KMS-11 (cell line): ENCODE results near the gene ALKBH8.
A peak's percentile ranks its signal among the peaks of the same experiment; 100 is the strongest.
"Not testable (repeated sequence)": the region's sequence is repeated elsewhere in the genome, so short reads cannot be mapped to it uniquely, and the experiment has no call there.

Experiments used
- H2AFZ ChIP-seq: fragments of 200-600 bp; sonication (generic); 2 replicates; pipeline ENCODE4 v1.6.1; 2016; ENCODE audit warnings: antibody characterized with exemption, mixed run types, low read depth
- H3K27ac ChIP-seq: fragments of 200-600 bp; sonication (generic); 2 replicates; pipeline ENCODE4 v1.6.1; 2016; ENCODE audit warnings: mild to moderate bottlenecking, mixed run types
- H3K27me3 ChIP-seq: fragments of 200-600 bp; sonication (generic); 2 replicates; pipeline ENCODE4 v1.6.1; 2017; ENCODE audit warnings: mild to moderate bottlenecking, low read depth, mixed run types, moderate library complexity; ENCODE audit not compliant: insufficient read depth
- H3K36me3 ChIP-seq: fragments of 200-600 bp; sonication (generic); 2 replicates; pipeline ENCODE4 v1.6.1; 2017; ENCODE audit warnings: mild to moderate bottlenecking, mixed run types; ENCODE audit not compliant: insufficient read depth
- H3K4me1 ChIP-seq: fragments of 200-600 bp; sonication (generic); 2 replicates; pipeline ENCODE4 v1.6.1; 2016; ENCODE audit warnings: mild to moderate bottlenecking, low read depth, mixed run types; ENCODE audit not compliant: poor library complexity, severe bottlenecking
- H3K4me2 ChIP-seq: fragments of 200-600 bp; sonication (generic); 2 replicates; pipeline ENCODE4 v1.7.0; 2016; ENCODE audit warnings: mild to moderate bottlenecking, mixed run types
- H3K4me3 ChIP-seq: fragments of 200-600 bp; sonication (generic); IDR thresholded peaks from 2 replicates; pipeline ENCODE4 v1.6.1; 2017; ENCODE audit warnings: low read depth, low read length, mixed read lengths; ENCODE audit not compliant: insufficient read depth
- H3K79me2 ChIP-seq: fragments of 200-600 bp; sonication (generic); 2 replicates; pipeline ENCODE4 v1.6.1; 2016; ENCODE audit warnings: low read depth, mixed run types; ENCODE audit not compliant: insufficient read depth
- H3K9ac ChIP-seq: fragments of 200-600 bp; sonication (generic); 2 replicates; pipeline ENCODE4 v1.6.1; 2016; ENCODE audit warnings: mild to moderate bottlenecking, mixed run types
- H4K20me1 ChIP-seq: fragments of 200-600 bp; sonication (generic); 2 replicates; pipeline ENCODE4 v1.6.1; 2016; ENCODE audit warnings: mild to moderate bottlenecking, mixed run types; ENCODE audit not compliant: insufficient read depth
- TF ChIP-seq, protein P1 (sequence below): fragments of 200-600 bp; sonication (generic); conservative IDR thresholded peaks from 2 replicates; pipeline ENCODE4 v1.6.1; 2017; ENCODE audit warnings: low read depth, mild to moderate bottlenecking, antibody characterized with exemption, low read length, moderate library complexity, mixed read lengths

ALKBH8 gene

DNA sequence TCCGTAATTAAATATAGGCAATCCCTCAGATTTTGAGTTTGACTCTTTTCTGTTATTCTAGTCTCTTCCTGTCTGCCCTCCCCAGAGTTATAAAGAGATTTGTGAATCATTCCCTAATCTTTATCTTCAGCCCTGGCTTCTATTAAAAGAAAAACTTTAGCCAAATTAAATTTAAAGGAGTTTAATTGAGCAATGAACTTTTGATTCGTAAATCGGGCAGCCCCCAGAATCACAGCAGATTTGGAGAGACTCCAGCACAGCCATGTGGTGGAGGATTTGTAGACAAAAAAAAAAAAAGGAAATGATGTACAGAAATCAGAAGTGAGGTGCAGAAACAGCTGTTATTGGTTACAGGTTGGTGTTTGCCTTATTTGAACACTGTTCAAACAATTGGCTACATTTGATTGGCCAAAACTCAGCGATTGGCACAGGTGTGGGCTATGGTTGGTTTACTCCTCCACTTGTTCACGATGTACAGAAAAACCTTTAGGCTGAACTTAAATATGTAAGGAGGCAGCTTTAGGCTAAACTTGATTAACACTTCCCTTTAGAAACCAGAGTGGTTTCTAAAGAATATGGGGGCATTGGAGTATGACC is 2.3 kb upstream of the ALKBH8 start:
- H4K20me1 ChIP-seq, result no peaks in the 10 kb centered on the region
- TF ChIP-seq, protein P1, sequence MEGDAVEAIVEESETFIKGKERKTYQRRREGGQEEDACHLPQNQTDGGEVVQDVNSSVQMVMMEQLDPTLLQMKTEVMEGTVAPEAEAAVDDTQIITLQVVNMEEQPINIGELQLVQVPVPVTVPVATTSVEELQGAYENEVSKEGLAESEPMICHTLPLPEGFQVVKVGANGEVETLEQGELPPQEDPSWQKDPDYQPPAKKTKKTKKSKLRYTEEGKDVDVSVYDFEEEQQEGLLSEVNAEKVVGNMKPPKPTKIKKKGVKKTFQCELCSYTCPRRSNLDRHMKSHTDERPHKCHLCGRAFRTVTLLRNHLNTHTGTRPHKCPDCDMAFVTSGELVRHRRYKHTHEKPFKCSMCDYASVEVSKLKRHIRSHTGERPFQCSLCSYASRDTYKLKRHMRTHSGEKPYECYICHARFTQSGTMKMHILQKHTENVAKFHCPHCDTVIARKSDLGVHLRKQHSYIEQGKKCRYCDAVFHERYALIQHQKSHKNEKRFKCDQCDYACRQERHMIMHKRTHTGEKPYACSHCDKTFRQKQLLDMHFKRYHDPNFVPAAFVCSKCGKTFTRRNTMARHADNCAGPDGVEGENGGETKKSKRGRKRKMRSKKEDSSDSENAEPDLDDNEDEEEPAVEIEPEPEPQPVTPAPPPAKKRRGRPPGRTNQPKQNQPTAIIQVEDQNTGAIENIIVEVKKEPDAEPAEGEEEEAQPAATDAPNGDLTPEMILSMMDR, result no peak
- no peak overlapping the region for H3K4me2 ChIP-seq
- H3K79me2 ChIP-seq, result no peaks in the 10 kb centered on the region; the same call in 1 of the 2 replicates
- H3K9ac ChIP-seq, result no peak overlapping the region
- no peak overlapping the region for H2AFZ ChIP-seq
- no peaks in the 10 kb centered on the region for H3K27me3 ChIP-seq
- no peaks in the 10 kb centered on the region for H3K36me3 ChIP-seq
- H3K27ac ChIP-seq, result no peak overlapping the region
- H3K4me1 ChIP-seq, result peaks cover 16% of the 10 kb centered on the region
- H3K4me3 ChIP-seq, result no peak overlapping the region

DNA sequence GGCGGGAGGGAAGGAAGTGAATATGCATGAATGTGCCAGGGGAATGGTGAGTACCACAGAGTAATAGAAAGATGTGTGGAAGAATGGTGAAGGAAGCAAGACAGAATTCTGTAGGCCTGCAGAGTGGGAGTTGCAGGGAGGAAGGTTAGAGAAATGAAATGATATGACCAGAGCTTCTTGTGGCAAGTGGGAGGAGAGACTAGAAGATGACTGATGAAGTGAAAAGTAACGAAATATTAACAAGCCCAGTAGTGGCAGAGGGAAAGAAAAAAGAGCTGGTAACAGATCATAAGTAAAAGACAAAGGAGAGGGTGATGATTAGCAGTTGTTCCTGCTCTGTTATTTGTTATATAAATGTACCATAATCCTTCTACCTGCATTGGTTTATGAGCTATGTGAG is 1.0 kb upstream of the ALKBH8 start:
- peak overlapping the region; percentile 75; the same call in 1 of the 2 replicates for H2AFZ ChIP-seq
- H3K4me2 ChIP-seq, result no peak overlapping the region
- no peak overlapping the region for H3K9ac ChIP-seq
- no peaks in the 10 kb centered on the region for H4K20me1 ChIP-seq
- H3K79me2 ChIP-seq, result no peaks in the 10 kb centered on the region; the same call in 1 of the 2 replicates
- no peak overlapping the region for H3K4me3 ChIP-seq
- TF ChIP-seq, protein P1, result no peak
- H3K36me3 ChIP-seq, result no peaks in the 10 kb centered on the region
- H3K27me3 ChIP-seq, result no peaks in the 10 kb centered on the region
- H3K27ac ChIP-seq, result no peak overlapping the region
- H3K4me1 ChIP-seq, result peaks cover 16% of the 10 kb centered on the region

DNA sequence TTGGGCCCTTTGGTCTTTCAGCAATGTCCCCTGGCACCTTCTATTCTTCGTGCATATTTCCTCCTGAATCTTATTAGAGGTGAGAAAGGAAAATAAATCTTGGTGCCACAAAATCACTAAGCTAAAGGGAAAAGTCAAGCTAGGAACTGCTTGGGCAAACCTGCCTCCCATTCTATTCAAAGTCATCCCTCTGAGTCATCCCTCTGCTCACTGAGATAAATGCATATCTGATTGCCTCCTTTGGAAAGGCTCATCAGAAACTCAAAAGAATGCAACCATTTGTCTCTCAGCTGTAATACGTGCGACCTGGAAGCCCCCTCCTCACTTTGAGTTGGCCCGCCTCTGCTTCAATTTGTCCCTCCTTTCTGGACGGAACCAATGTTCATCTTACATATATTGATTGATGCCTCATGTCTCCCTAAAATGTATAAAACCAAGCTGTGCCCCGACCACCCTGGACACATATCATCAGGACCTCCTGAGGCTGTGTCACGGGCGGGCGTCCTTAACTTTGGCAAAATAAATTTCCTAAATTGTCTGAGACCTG is 493 bp upstream of the ALKBH8 start:
- H3K79me2 ChIP-seq, H4K20me1 ChIP-seq, H3K36me3 ChIP-seq, H3K4me3 ChIP-seq, H3K27me3 ChIP-seq, H3K27ac ChIP-seq: not testable (repeated sequence)
- Histone ChIP-seq H3K4me1 (peaks cover 16% of the 10 kb centered on the region), H2AFZ (peak overlapping the region; percentile 75), H3K4me2 (peak overlapping the region; percentile 73; the same call in 1 of the 2 replicates), H3K9ac (peak overlapping the region; percentile 71; the same call in 1 of the 2 replicates)

DNA sequence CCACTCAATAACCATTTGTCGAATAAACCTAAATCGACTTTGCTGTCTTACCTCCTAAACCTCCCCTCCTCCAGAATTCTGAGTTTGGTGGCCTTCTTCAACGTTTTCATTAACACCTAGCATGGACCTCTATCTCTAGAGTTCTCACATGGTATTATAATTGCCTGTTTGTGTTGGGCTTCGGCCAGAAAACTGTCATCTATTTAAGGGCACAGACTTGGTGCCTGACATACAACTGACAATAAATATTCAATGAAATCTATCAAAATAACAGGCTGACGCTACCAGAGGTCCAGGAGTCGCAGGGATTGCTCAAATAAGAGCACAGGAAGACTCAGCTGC is 687 bp downstream of the ALKBH8 start:
- Histone ChIP-seq H3K4me2 (peak overlapping the region; percentile 73), H3K27me3 (no peaks in the 10 kb centered on the region), H4K20me1 (no peaks in the 10 kb centered on the region), H3K79me2 (no peaks in the 10 kb centered on the region; the same call in 1 of the 2 replicates), H3K9ac (peak overlapping the region; percentile 71; the same call in 1 of the 2 replicates), H3K4me3 (no peak overlapping the region), H3K36me3 (no peaks in the 10 kb centered on the region), H2AFZ (peak overlapping the region; percentile 75; the same call in 1 of the 2 replicates), H3K4me1 (peaks cover 16% of the 10 kb centered on the region), H3K27ac (peak overlapping the region; percentile 84; the same call in 1 of the 2 replicates)
- TF ChIP-seq, protein P1, result no peak

DNA sequence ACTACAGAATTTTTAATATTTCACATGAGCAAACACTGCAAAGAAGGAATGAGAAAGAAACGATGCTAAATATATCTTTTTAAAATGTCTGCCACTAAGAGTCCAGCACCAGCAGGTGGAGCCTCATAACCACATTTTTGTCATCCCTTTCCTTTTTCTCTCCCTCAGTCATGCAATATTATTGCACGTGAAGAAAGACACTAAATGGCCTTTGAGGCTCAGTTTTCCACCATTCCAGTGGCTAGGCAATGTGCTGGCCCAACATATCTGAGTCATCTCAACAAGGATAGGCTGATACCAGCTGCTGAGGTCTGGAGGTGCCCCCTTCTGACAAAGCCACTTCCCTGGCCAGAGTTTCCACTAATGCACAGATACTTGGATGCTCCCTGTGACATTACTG is 1.8 kb downstream of the ALKBH8 start:
- no peaks in the 10 kb centered on the region; the same call in 1 of the 2 replicates for H3K79me2 ChIP-seq
- no peaks in the 10 kb centered on the region for H3K27me3 ChIP-seq
- no peak overlapping the region for H3K4me3 ChIP-seq
- TF ChIP-seq, protein P1, result peak; percentile 67
- H3K9ac ChIP-seq, result no peak overlapping the region
- no peaks in the 10 kb centered on the region for H3K36me3 ChIP-seq
- H3K27ac ChIP-seq, result no peak overlapping the region
- H4K20me1 ChIP-seq, result no peaks in the 10 kb centered on the region
- peak overlapping the region; percentile 73; the same call in 1 of the 2 replicates for H3K4me2 ChIP-seq
- no peak overlapping the region for H2AFZ ChIP-seq
- peaks cover 16% of the 10 kb centered on the region for H3K4me1 ChIP-seq
